ENCODE measurements around the gene LCN2.
A peak's percentile ranks its signal among the peaks of the same experiment; 100 is the strongest.
"Not testable (repeated sequence)": the region's sequence is repeated elsewhere in the genome, so short reads cannot be mapped to it uniquely, and the experiment has no call there.

The LCN2 gene

GRCh38 chr9:128167209-128167608, 18.0 kb downstream of the LCN2 start:
- no peak for DNase-seq (ENCODE audit: low read depth in 2 of 2)

GRCh38 chr9:128168731-128169308, 19.6 kb downstream of the LCN2 start:
- no peak for DNase-seq (ENCODE audit: low read depth in 2 of 2)

- no peak for DNase-seq (ENCODE audit: low read depth in 2 of 2)
Observed at GRCh38 chr9:128169492-128169891, 20.2 kb downstream of the LCN2 start.

GRCh38 chr9:128169925-128170324, 20.7 kb downstream of the LCN2 start:
- DNase-seq (ENCODE audit: low read depth in 2 of 2): no peak

- no peak for DNase-seq (ENCODE audit: low read depth in 2 of 2)
Observed at GRCh38 chr9:128174062-128174461, 24.8 kb downstream of the LCN2 start.

- DNase-seq (ENCODE audit: low read depth in 2 of 2): no peak
Observed at GRCh38 chr9:128175102-128175563, 25.9 kb downstream of the LCN2 start.

GRCh38 chr9:128175726-128176125, 26.5 kb downstream of the LCN2 start:
- DNase-seq (ENCODE audit: low read depth in 2 of 2): no peak

GRCh38 chr9:128178806-128179431, 29.7 kb downstream of the LCN2 start:
- no peak for DNase-seq (ENCODE audit: low read depth in 2 of 2)

GRCh38 chr9:128180001-128180400, 30.7 kb downstream of the LCN2 start:
- DNase-seq (ENCODE audit: low read depth in 2 of 2): no peak

GRCh38 chr9:128180447-128180846, 31.2 kb downstream of the LCN2 start:
- no peak for DNase-seq (ENCODE audit: low read depth in 2 of 2)

GRCh38 chr9:128181480-128181879, 32.2 kb downstream of the LCN2 start:
- DNase-seq (ENCODE audit: low read depth in 2 of 2): not testable (repeated sequence)

GRCh38 chr9:128182893-128183588, 33.8 kb downstream of the LCN2 start:
- DNase-seq (ENCODE audit: low read depth in 2 of 2): no peak

GRCh38 chr9:128185979-128186965, 37.0 kb downstream of the LCN2 start:
- no peak for DNase-seq (ENCODE audit: low read depth in 2 of 2)

- no peak for DNase-seq (ENCODE audit: low read depth in 2 of 2)
Observed at GRCh38 chr9:128187361-128187760, 38.1 kb downstream of the LCN2 start.

- DNase-seq (ENCODE audit: low read depth in 2 of 2): no peak
Observed at GRCh38 chr9:128188209-128188608, 39.0 kb downstream of the LCN2 start.

GRCh38 chr9:128190013-128190412, 40.8 kb downstream of the LCN2 start:
- no peak for DNase-seq (ENCODE audit: low read depth in 2 of 2)

GRCh38 chr9:128190516-128191405, 41.5 kb downstream of the LCN2 start:
- peak in 1 of 2 donors; percentile 30 for DNase-seq (ENCODE audit: low read depth in 2 of 2)

- peak; percentile 66 to 73 for DNase-seq (ENCODE audit: low read depth in 2 of 2)
Observed at GRCh38 chr9:128191406-128192046, 42.3 kb downstream of the LCN2 start, which contains the start of gene CIZ1. TSS of gene CIZ1 (minus strand) at chr9:128191572. CDS start at chr9:128190857, 715 bp downstream.

GRCh38 chr9:128192601-128193371, 43.5 kb downstream of the LCN2 start:
- DNase-seq (ENCODE audit: low read depth in 2 of 2): peak in 1 of 2 donors; percentile 36
